OCI-LY7 (cell line): ENCODE results near the gene SLC19A1.

Experiments
- EZH2phosphoT487 ChIP-seq: fragments of 200-600 bp; sonication (generic); IDR thresholded peaks from 2 replicates; pipeline ENCODE4 v1.6.1; 2018; ENCODE audit warnings: low read depth, borderline replicate concordance, mild to moderate bottlenecking, mixed run types, antibody characterized with exemption, low read length, moderate library complexity, mixed read lengths
- TF ChIP-seq, protein P1 (sequence below): fragments of 200-600 bp; sonication (generic); conservative IDR thresholded peaks from 2 replicates; pipeline ENCODE4 v1.5.1; 2014; ENCODE audit warnings: mild to moderate bottlenecking, antibody characterized with exemption, low read length, moderate library complexity, mixed read lengths

DNA sequence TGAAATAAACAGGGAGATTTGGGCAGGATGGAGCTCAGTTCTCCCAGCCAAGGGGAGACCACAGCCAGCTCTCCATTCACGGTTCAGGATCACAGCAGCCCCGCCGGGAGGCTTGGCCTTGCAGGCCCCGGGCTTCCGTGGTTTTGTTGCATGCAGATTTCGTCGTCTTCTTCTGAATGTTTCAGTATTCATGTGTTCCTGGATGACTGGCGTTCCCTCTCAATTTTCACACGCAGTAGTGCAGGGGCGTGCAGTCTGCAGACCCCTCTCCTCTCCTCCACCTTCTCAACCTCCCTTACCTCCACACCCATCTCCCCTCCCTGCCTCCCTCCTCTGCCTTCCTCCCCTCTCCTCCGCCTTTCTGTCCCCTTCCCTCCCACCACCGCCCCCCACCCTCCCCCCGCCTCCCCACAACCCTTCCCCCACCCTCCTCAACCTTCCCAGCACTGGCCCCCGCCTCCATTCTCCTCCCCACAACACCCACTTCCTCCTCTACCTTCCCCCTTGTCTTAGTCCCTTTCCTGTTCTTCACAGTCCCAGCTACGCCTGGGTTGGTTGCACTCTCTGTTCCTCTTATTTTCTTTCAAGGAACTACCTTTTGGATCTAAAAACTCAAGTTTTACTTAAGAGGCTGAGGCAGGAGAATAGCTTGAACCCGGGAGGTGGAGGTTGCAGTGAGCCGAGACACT lies 8.4 kb upstream of the SLC19A1 start:
- TF ChIP-seq EZH2phosphoT487: no peak
- TF ChIP-seq, protein P1, sequence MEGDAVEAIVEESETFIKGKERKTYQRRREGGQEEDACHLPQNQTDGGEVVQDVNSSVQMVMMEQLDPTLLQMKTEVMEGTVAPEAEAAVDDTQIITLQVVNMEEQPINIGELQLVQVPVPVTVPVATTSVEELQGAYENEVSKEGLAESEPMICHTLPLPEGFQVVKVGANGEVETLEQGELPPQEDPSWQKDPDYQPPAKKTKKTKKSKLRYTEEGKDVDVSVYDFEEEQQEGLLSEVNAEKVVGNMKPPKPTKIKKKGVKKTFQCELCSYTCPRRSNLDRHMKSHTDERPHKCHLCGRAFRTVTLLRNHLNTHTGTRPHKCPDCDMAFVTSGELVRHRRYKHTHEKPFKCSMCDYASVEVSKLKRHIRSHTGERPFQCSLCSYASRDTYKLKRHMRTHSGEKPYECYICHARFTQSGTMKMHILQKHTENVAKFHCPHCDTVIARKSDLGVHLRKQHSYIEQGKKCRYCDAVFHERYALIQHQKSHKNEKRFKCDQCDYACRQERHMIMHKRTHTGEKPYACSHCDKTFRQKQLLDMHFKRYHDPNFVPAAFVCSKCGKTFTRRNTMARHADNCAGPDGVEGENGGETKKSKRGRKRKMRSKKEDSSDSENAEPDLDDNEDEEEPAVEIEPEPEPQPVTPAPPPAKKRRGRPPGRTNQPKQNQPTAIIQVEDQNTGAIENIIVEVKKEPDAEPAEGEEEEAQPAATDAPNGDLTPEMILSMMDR: no peak
